GM21515 (cell line): ENCODE data around the gene LDLRAD3.

Experiments used
- ATAC-seq: cut with Tn5 transposase; IDR thresholded peaks from one replicate; pipeline ENCODE4 v1.9.1; 2021; ENCODE audit not compliant: unreplicated experiment

Gene LDLRAD3

DNA sequence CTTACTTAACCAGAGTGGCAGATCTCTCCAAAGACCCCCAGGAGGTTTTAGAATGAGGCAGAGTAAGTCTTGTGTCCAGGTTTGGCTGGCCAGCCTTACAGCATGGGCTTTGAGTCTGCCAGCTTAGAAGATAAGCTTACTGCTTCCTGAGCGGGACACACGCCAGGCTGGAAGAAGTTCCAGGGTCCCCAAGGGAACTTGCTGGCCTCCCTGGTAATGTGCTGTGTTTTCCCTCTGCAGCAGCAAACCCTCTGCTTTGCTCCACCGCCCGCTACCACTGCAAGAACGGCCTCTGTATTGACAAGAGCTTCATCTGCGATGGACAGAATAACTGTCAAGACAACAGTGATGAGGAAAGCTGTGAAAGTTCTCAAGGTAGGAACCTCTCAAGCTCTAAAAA lies 154.2 kb downstream of the LDLRAD3 start:
- ATAC-seq = no peak

DNA sequence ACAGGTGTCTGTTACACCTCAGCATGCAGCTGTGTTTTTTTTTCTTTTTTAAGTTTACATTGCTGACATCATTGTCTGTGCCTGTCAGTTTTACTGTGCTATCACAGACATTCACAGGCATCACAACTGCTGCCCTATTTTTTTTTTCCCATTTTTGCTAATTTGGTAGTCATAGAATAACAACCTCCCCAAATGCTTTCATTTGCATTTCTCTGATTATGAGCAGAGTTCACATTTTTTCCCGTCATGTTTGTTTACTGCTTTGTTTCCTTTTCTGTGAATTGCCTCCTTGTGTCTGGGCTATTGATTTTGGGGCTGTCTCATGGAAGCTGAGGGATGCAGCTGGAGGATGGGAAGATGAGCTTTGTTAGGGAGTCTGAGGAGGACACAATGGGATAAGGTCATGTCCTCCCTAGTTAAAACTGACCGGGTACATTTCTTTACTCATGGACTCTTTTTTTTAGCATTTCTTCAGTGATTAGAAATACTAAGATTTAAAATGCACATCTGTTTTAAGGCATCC lies 155.1 kb downstream of the LDLRAD3 start:
- no peak for ATAC-seq

DNA sequence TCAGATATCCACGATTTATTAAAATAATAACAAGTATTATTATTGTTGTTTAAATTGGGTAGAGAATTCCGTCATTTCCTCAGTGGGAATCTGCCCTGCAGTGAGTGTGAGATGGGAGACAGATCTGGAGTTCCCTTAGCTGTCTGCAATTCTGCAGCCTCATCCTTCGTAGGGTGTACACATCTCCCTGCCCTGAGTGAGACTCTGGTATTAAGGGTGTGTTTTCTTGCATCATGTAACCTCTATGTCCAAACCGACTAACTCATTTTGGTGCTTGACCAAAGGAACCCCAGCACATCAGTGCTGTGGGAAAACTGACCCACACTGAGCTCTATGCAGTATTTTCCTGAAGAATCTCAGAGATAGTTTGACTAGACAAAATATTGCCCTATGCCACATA lies 157.6 kb downstream of the LDLRAD3 start:
- ATAC-seq = no peak

DNA sequence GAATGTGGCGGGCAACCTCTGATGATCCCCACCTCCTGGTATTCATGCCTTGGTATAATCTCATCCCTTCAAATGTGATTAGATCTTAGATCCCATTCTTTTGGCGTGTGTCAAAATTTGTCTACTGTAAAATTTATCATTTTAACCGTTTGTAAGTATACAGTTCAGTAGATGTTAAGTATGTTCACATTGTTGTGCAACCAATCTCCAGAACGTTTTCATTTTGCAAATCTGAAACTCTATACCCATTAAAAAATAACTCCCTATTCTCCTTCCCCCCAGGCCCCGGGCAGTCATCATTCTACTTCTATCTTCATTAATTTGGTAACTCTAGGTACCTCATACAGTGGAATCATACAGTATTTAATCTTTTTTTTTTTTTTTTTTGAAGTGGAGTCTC lies 159.0 kb downstream of the LDLRAD3 start:
- ATAC-seq = no peak

DNA sequence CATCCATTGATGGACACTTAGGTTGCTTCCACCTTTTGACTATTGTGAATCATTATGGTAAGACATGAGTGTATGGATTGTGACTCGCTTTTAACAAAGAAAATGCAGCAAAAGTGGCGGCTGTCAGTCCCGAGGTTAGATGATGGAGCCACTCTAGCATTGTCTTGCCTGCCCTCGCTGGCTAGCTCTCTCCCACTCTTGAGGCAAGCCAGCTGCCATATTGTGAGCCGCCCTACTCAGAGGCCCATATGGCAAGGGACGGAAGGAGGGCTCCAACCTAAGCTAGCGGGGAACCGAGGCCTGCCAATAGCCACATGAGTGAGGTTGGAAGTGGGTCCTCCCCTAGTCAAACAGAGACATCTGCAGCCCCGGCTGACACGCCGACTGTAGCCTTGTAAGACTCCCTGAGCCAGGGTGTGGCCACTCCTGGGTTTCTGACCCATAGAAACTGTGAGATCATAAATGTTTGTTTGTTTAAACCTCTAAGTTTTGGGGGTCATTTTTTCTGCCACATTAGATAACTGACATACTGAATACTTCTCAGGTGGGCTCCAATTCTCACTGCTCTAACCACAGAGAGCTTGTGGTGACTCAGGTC lies 160.2 kb downstream of the LDLRAD3 start:
- no peak for ATAC-seq

DNA sequence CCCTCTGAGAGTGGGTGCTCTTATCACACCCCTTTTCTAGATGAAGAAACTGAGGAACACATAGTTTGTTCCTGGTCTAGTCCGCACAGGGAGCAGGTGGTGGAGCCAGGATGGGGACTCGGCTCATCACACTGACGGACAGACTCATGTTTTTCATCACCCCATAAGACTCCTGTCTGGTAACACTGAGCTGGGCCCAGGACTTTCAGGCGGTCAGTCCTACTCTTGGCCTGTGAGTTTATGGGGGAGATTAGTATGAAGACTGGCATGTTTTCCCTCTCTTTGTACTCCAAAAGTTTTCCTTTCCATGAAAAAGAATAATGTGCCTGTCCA lies 160.8 kb downstream of the LDLRAD3 start:
- no peak for ATAC-seq

DNA sequence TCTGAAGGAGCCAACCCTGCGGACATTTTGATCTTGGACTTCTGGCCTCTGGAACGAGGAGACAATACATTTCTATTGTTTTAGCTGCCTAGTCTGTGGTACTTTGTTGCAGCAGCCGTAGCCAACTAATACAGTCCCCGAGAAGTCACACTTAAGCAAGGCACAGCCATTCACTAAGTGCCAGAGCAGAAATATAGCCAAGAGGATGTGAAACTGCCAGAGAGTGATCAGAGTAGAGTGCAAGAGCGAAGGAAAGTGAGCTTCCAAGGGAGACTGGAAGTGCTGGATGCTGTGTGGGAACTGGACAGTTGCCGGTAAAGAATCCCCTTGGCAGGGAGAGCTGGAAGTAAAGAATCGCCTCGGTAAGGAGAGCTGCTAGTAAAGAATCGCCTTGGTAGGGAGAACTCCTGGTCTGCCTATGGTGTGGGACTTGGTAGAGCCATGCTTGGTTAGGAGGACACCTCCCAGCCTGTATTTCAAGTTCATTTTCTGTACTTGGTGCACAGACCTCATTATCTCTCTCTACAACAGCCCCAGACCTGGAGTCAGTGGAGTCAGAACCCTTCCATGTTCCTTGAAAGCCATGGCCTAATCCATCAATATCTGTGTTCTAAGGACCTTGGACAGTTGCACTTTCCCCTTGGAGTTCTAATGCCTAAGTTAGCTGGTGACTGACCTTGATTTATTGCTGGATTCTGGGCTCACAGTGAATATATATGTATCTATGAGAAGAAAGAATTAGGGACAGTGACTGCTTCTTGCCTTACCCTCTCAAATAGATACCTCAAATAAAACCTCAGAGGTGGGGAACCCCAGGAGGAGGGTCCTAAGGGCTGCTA lies 162.1 kb downstream of the LDLRAD3 start:
- ATAC-seq = no peak

DNA sequence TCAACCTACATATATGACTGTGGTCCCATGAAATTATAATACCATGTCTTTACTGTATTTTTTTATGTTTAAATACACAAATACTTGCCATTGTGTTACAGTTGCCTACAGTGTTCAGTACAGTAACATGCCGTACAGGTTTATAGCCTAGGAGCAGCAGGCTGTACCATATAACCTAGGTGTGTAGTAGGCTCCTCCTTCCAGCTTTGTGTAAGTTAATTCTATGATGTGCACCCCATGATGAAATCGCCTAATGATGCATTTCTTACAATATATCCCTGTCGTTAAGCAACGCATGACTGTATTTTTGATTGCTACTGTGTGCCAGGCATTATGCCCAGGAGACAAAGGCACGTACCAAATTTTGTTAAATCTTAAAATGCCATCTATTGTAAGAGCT lies 163.7 kb downstream of the LDLRAD3 start:
- ATAC-seq = no peak

DNA sequence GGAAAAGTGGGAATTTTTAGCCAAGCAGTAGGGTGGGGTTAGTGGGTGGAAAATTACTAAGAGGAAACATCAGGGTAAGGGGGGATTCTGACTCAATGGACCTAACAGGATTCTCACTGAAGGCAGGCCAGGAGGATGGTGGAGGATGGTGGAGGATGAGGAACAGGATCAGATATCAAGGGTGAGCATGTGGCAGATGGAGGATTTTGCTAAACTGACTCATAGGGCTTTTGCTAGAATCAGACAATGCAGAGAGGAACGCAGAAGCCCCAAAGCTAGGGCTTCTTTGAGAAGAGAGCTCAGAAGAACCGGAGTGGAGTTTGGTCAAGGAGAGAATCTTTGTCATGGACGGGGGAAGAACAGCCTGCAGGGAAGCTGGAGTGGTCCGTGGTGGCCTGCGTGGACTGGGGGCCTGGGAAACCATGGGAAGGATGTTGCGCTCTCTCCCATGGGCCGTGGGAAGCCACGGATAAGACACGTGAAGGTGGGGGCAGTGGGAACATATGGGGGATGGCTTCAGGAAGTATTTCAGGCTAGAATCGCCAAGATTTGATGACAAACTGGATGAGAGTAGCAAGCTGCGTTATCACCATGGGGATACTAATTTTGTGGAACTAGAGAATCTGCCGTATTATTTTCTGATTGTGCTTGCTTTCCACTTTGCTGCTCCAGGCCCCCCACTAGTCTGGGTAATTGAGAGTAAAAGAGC lies 165.2 kb downstream of the LDLRAD3 start:
- ATAC-seq = no peak

DNA sequence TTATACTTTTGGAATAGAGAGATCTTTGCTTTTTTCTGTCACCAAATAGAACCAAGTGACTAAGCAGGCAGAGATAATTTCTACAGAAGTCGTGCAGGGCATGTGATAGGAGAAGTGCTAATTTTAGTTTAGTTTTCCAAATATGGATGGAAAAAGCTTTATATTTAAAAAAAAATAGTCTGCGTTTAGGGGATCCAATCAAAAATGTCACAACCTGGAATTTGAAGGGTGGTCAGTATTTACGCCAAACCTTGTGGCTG lies 165.7 kb downstream of the LDLRAD3 start:
- no peak for ATAC-seq

DNA sequence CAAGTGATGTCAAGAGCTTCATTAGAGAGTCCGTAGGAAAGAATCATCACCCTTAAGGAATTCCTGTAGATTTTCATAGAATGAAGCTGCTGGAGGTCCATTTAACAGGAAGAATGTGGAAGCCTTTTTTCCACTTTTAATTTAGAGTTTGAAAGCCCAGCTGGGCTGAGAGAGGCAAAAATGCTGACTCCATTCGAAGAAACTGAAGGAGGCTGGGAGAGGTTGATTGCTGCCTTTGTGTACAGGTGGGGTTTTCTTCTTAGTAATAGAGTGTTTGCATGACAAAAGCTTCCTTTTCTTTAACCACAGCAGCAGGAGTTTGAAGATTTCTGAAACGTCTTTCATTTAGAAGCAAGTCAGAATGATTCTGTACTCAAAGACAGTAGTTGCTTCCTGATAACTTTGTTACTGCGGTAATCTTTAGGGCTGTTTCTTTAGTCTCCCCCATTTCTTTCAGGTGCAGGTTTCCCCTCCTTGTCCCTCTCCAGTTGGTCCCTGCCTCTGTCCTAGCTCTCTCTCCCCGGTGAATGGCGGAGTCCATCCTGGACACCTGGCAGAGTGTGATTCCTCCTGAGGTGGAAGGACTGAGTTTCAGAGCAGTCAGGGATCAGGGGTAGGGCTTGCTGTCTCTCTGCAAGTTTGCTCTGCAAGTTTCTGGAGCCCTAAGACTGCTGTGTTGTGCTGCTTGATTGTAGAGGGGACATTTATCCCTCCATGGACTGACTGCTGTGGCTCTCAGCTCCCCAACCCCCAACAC lies 166.2 kb downstream of the LDLRAD3 start:
- no peak for ATAC-seq

DNA sequence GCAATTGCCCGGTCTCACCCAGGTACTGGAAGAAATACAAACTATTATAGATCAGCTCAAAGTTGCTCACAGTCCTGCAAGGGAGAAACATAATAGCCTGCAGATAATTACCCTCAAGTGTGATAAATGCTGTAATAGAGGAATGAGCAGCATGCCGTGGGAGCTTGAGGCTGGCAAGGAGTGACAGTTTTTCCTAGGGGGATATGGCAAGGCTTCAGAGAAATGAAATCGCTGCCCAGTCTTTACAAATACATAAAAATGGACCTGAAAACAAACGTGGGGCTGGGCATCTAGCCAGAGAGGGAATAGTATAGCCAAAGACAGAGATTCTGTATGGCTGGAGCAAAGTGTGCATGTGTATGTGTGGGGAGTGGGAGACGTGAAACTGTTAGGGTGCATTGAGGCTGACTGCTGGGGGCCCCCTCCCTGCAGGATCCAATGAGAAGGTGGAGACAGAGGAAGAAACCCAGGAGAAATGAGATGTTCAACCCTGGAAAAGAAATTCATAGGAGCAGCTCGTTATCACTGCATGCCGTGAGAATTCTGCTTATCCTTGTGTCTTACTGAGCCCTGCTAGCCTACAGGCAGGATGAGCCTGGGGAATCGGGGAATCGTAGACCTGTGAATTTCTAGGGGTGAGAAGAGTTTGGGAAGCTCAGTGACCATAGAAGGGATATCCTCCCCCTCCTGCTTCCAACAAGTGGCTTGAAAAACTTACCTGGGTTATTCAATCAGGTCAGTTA lies 167.0 kb downstream of the LDLRAD3 start:
- no peak for ATAC-seq

DNA sequence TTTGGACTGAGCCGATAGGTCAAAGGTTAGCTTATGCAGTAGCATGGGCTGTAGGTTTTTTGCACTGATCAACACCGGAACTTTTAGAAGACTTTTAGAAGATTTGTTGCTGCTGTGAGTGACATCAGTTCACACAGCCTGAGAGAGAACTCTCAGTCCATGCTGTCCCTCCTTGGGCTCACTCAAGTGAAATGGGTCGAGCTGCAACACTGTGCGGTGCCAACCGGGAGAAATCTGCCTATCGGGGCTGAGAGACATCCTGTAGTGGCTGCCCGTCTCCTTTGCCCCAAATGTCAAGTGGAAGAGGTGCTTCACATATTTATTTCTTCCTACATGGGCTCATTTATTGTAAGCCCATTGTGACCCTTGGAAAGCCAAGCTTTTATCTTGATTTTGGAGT lies 170.2 kb downstream of the LDLRAD3 start:
- no peak for ATAC-seq

DNA sequence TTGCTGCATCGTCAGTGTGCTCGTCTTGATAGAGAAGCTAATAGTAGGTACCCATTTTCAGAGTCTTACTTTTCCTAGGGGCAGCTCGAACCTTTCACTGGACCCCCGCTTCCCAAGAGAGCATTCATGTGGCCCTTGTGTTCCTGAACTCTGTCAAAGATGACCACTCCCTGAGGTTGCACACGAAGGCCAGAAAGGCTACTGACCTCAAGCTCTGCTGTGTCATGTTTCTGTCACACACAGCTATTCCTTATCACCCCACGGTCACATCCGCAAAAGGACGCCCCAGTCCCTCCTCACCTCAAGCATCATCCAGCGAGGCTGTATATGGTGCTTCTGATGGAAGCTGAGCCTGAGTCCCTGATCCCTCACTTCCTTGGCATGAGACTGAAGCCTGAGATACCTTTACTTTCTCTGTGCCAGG lies 171.5 kb downstream of the LDLRAD3 start:
- ATAC-seq = no peak

DNA sequence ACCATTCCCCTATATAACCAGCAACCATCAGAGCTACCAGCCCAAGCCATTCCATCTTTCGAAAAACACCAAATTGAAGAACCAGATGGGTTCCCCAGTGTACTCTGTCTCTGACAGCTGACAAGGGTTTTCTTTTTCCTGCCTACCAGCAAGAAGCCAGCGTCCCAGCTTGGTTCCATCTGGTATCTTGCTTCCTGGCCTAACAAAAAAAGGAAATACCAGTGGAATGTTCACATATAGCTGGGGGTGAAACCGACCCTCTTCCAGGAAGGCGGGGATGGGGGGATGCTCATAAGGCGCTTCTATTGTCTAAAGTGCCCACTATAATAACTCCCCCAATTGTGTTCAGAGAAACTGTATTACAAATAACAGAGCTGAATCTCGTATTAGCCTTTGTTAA lies 172.3 kb downstream of the LDLRAD3 start:
- no peak for ATAC-seq

DNA sequence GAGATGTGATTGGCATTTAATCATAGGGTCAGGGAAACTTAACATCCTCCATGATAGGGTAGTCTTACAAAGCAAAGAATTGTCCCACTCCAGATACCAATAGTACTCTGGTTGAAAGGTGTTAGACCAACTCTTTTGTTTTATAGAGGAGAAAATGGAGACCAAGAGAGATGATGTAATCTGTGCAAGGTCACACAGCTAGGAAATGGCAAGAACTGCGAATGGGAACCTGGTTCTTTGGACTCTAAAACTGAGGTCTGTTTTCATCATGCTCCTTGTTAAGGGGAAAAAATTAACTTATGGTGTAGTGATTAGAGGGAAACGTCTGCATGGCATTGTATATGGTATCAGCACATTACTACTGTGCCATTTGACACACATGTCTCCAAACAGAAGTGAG lies 174.2 kb downstream of the LDLRAD3 start:
- no peak for ATAC-seq

DNA sequence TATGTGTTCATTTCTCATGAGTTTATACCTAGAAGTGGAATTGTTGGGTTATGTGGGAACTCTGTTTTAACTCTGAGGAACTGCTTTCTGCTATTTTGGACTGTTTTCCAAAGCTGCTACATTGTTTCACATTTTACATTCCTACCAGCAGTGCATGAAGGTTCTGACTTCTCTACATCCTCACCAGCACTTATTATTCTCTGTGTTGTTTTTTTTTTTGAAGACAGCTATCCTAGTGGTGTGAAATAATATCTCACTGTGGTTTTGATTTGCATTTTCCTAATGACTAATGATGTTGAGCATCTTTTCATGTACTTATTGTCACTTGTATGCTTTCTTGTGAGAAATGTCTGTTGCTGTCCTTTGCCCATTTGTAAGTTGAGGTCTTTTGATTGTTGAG lies 175.4 kb downstream of the LDLRAD3 start:
- no peak for ATAC-seq

DNA sequence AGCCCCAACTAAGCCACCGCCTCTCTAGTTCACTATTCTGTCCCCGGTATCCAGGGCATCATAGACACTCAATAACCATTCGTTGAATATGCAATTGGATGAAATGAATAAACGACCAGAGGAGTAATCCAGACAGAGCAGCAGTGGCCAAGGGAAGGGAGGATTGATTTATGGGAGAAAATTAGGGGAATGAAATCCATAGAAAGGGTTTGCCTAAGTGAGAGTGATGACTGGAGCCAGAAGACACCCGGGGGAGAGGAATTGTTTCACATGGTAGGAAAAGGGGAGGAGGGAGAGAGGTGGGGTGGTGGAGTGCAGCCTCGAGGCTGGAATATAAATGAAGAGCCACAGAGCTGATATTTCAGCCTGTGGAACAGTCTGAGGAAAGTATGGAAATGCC lies 177.2 kb downstream of the LDLRAD3 start:
- no peak for ATAC-seq

DNA sequence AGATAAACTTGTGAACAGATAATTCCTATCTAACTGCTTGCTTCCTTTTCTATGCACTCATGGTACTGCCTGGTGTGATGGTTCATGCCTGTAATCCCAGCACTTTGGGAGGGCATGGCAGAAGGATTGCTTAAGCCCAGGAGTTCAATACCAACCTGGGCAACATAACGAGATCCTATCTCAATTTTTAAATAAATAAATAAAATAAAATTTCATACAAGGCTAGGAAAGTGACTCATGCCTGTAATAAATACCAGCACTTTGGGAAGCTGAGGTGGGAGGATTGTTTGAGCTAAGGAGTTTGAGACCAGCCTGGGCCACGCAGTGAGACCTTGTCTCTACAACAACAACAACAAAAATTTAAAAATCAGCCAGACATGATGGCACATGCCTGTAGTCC lies 178.8 kb downstream of the LDLRAD3 start:
- ATAC-seq = no peak

DNA sequence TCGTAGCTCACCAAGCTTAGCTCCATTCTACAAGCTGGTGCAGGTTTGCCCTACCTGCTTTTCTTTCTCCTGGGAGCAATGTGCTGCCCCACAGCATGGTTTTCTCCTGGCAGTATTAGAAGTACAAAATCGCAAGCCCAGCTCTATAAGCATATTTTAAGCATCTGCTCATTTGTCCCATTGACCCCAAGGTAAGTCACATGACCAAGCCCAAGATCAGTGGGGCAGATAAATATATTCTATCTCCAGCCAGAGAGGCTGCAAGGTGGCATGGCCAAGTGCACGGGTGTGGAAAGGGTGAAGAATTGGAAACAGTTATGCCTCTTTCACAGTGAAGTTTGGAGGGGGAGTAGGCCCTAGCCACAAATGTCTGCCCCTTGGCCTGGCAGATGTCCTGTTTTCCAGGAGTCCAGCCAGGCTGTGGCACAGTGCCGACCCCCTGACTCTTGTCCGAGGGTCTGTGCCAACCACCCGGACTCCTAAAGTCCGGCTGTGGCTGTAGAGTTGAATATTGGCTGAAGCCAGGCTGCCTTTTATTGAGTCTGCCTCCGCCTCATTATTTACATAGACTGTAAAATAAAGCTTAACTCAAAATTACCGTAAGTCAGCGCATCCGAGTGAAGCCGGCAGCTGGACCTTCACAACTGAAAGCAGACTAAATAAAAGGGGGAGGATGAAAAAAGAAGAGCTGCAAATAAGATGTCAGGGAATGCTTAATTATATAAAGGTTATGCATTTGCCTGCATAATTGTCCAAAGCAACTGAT lies 179.7 kb downstream of the LDLRAD3 start:
- ATAC-seq = no peak
